K562 (cell line): ENCODE results near the gene TCOF1.

Experiments used
- EGR1 ChIP-seq: fragments of 450-650 bp; conservative IDR thresholded peaks from 2 replicates; pipeline ENCODE4 v1.6.1; 2017; ENCODE audit warnings: mild to moderate bottlenecking
- FOXJ3 ChIP-seq: sonication (generic); formaldehyde crosslinking; IDR thresholded peaks from 2 replicates; pipeline ENCODE4 v1.4.0; 2020; ENCODE audit warnings: mild to moderate bottlenecking, missing genetic modification reagents
- HDAC2 ChIP-seq: fragments of 450-650 bp; IDR thresholded peaks from 2 replicates; pipeline ENCODE4 v1.6.1; 2016; ENCODE audit warnings: mild to moderate bottlenecking
- HNRNPUL1 ChIP-seq: fragments of 200-400 bp; formaldehyde crosslinking; IDR thresholded peaks from 2 replicates; pipeline ENCODE4 v1.6.1; 2017; ENCODE audit warnings: low read length
- IRF2 ChIP-seq: sonication (generic); formaldehyde crosslinking; IDR thresholded peaks from 2 replicates; pipeline ENCODE4 v1.8.1; 2022; ENCODE audit warnings: mild to moderate bottlenecking, missing genetic modification reagents
- RCOR1 ChIP-seq, 2 experiments: IDR thresholded peaks; 2 replicates each; pipeline ENCODE4 v1.6.1; 2012; ENCODE audit warnings: low read depth in 2 of 2, low read length in 2 of 2, borderline replicate concordance in 1 of 2, improper control_type of control experiment in 1 of 2
- SMARCA4 ChIP-seq: fragments of 450-650 bp; IDR thresholded peaks from 2 replicates; pipeline ENCODE4 v1.6.1; 2016
- U2AF1 ChIP-seq: fragments of 200-400 bp; formaldehyde crosslinking; optimal IDR thresholded peaks from 2 replicates; pipeline ENCODE3; 2017; ENCODE audit warnings: mild to moderate bottlenecking, low read depth, low read length, moderate library complexity
- ZNF253 ChIP-seq: fragments of 250-450 bp; sonication (Bioruptor Pico); conservative IDR thresholded peaks from 2 replicates; pipeline ENCODE4 v1.6.1; 2021; ENCODE audit warnings: mild to moderate bottlenecking
- TF ChIP-seq, protein P1 (sequence below), 2 experiments: fragments of 450-650 bp in 1 of 2; sonication (generic) in 1 of 2; formaldehyde crosslinking in 1 of 2; IDR thresholded peaks in 1 of 2; conservative IDR thresholded peaks in 1 of 2; 2 replicates each; pipeline versions ENCODE4 v1.6.1 to v1.8.1; 2016 to 2023; ENCODE audit warnings: mild to moderate bottlenecking in 2 of 2, moderate library complexity in 2 of 2, inconsistent platforms in 1 of 2, missing genetic modification reagents in 1 of 2
- TF ChIP-seq, protein P2 (sequence below): sonication (generic); formaldehyde crosslinking; IDR thresholded peaks from 2 replicates; pipeline ENCODE4 v1.5.0; 2020; ENCODE audit warnings: missing genetic modification reagents

DNA sequence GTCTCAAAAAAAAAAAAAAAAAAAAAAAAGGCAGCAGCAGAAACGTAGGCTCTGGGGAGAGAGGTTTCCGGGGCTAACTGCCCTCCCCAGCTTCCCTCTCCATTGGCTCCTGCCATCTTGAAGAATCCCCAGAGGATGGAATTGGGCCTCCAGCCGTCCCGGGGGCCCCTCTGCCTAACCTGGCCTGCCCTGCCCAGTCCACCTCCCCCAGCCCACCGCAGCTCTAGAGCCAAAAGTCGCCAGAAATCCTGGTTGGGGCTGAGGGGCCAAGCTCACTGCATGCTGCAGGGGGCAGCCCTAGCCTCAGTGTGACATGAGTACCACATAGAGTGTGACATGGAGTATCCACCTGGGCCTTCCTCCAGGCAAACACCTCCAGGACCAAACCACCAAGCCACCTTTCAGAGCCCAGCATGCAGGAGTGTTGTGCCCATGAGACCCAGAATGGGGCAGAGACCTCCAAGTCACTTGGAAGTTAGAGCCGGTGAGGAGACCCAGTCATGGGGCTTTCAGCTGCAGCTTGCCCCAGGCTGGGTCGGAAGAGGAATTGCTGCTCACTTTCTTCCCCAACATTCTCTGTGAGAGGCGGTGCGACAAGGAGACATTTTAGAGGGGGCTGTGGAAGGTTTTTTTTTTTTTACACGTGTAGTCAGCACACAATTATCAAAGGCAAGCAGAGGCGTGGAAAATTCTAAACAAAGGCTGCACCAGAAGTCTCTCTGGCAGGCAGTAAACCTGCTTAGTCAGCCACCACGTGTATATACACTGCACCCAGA, 37.6 kb downstream of the TCOF1 start:
- no peak for TF ChIP-seq FOXJ3
- TF ChIP-seq HDAC2: no peak
- TF ChIP-seq, protein P1, sequence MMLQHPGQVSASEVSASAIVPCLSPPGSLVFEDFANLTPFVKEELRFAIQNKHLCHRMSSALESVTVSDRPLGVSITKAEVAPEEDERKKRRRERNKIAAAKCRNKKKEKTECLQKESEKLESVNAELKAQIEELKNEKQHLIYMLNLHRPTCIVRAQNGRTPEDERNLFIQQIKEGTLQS (IDR thresholded peaks at IDR 0.05): no peak
- TF ChIP-seq, protein P1 (CRISPR knock-in tag; conservative IDR thresholded peaks at IDR 0.05): no peak
- no peak for TF ChIP-seq RCOR1 (IDR thresholded peaks at IDR 0.05; ENCODE audit: borderline replicate concordance in 1 of 2, low read depth in 2 of 2, low read length in 2 of 2)
- no peak for TF ChIP-seq ZNF253 (CRISPR knock-in tag)
- TF ChIP-seq SMARCA4: no peak
- TF ChIP-seq IRF2 (CRISPR knock-in tag): no peak
- no peak for TF ChIP-seq EGR1
- TF ChIP-seq HNRNPUL1: no peak
- no peak for TF ChIP-seq U2AF1
- TF ChIP-seq, protein P2, sequence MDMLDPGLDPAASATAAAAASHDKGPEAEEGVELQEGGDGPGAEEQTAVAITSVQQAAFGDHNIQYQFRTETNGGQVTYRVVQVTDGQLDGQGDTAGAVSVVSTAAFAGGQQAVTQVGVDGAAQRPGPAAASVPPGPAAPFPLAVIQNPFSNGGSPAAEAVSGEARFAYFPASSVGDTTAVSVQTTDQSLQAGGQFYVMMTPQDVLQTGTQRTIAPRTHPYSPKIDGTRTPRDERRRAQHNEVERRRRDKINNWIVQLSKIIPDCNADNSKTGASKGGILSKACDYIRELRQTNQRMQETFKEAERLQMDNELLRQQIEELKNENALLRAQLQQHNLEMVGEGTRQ (CRISPR knock-in tag): no peak
